WTC11 (cell line): ENCODE data around the gene DSTN. TPM values are rescaled to one million over a fixed set of nuclear protein-coding genes. Genes with fewer than 3 reads are reported as not detected.
A peak's percentile ranks its signal among the peaks of the same experiment; 100 is the strongest.

Experiments
- AFF4 ChIP-seq: sonication (generic); formaldehyde crosslinking; IDR thresholded peaks from 2 replicates; pipeline ENCODE4 v1.8.1; 2023; ENCODE audit warnings: mild to moderate bottlenecking, missing genetic modification reagents, borderline replicate concordance
- ETV6 ChIP-seq: sonication (generic); formaldehyde crosslinking; IDR thresholded peaks from 2 replicates; pipeline ENCODE4 v1.8.1; 2022; ENCODE audit warnings: mild to moderate bottlenecking, missing genetic modification reagents
- FOXJ3 ChIP-seq: sonication (generic); formaldehyde crosslinking; IDR thresholded peaks from 2 replicates; pipeline ENCODE4 v1.9.0; 2021; ENCODE audit warnings: missing genetic modification reagents, mild to moderate bottlenecking, borderline replicate concordance
- GTF2I ChIP-seq: fragments of 250-450 bp; sonication (Bioruptor Pico); conservative IDR thresholded peaks from 2 replicates; pipeline ENCODE4 v1.4.0; 2021; ENCODE audit warnings: mild to moderate bottlenecking
- JAZF1 ChIP-seq: fragments of 250-450 bp; sonication (Bioruptor Pico); IDR thresholded peaks from 2 replicates; pipeline ENCODE4 v1.9.0; 2021; ENCODE audit warnings: moderate library complexity, mild to moderate bottlenecking, inconsistent platforms
- MLX ChIP-seq: sonication (generic); formaldehyde crosslinking; IDR thresholded peaks from 2 replicates; pipeline ENCODE4 v1.8.1; 2023; ENCODE audit warnings: mild to moderate bottlenecking, missing genetic modification reagents, moderate library complexity
- MYBL2 ChIP-seq: sonication (generic); formaldehyde crosslinking; IDR thresholded peaks from 2 replicates; pipeline ENCODE4 v1.8.1; 2023; ENCODE audit warnings: mild to moderate bottlenecking, moderate library complexity, missing genetic modification reagents
- NFE2L1 ChIP-seq: sonication (generic); formaldehyde crosslinking; IDR thresholded peaks from 2 replicates; pipeline ENCODE4 v1.8.1; 2023; ENCODE audit warnings: missing genetic modification reagents
- NFYB ChIP-seq: sonication (generic); formaldehyde crosslinking; conservative IDR thresholded peaks from 2 replicates; pipeline ENCODE4 v1.8.0; 2022; ENCODE audit warnings: low read depth, missing genetic modification reagents
- PREB ChIP-seq: sonication (generic); formaldehyde crosslinking; IDR thresholded peaks from 2 replicates; pipeline ENCODE4 v1.8.1; 2022; ENCODE audit warnings: mild to moderate bottlenecking, missing genetic modification reagents, moderate library complexity, borderline replicate concordance
- PRRX2 ChIP-seq: fragments of 250-450 bp; sonication (Bioruptor Pico); IDR thresholded peaks from 2 replicates; pipeline ENCODE4 v1.8.0; 2021; ENCODE audit warnings: mild to moderate bottlenecking
- SMAD3 ChIP-seq: sonication (generic); formaldehyde crosslinking; IDR thresholded peaks from 2 replicates; pipeline ENCODE4 v1.8.0; 2022; ENCODE audit warnings: missing genetic modification reagents, mild to moderate bottlenecking, borderline replicate concordance
- TP53 ChIP-seq: sonication (generic); formaldehyde crosslinking; IDR thresholded peaks from 2 replicates; pipeline ENCODE4 v1.8.1; 2023; ENCODE audit warnings: mild to moderate bottlenecking, missing genetic modification reagents
- USF2 ChIP-seq: sonication (generic); formaldehyde crosslinking; IDR thresholded peaks from 2 replicates; pipeline ENCODE4 v1.8.1; 2023; ENCODE audit warnings: mild to moderate bottlenecking, missing genetic modification reagents, moderate library complexity
- ZNF121 ChIP-seq: sonication (generic); formaldehyde crosslinking; IDR thresholded peaks from 2 replicates; pipeline ENCODE4 v1.8.0; 2023; ENCODE audit warnings: missing genetic modification reagents
- ZNF396 ChIP-seq: fragments of 250-450 bp; sonication (Bioruptor Pico); IDR thresholded peaks from 2 replicates; pipeline ENCODE4 v1.8.0; 2021; ENCODE audit warnings: mild to moderate bottlenecking, moderate library complexity, borderline replicate concordance
- ZSCAN18 ChIP-seq: fragments of 250-450 bp; sonication (Bioruptor Pico); IDR thresholded peaks from 2 replicates; pipeline ENCODE4 v2.1.2; 2022; ENCODE audit warnings: mild to moderate bottlenecking, moderate library complexity
- total RNA-seq: library from RNA; stranded (reverse); gene quantifications from 3 replicates; pipeline ENCODE4 v1.2.3, GENCODE V29; 2021
- TF ChIP-seq, protein P1 (sequence below): sonication (generic); formaldehyde crosslinking; IDR thresholded peaks from 2 replicates; pipeline ENCODE4 v1.8.0; 2022; ENCODE audit warnings: mild to moderate bottlenecking, missing genetic modification reagents
- TF ChIP-seq, protein P2 (sequence below): fragments of 250-450 bp; sonication (Bioruptor Pico); IDR thresholded peaks from 2 replicates; pipeline ENCODE4 v1.9.0; 2021; ENCODE audit warnings: mild to moderate bottlenecking
- TF ChIP-seq, protein P3 (sequence below): sonication (generic); formaldehyde crosslinking; IDR thresholded peaks from 2 replicates; pipeline ENCODE4 v1.8.1; 2022; ENCODE audit warnings: low read depth, mild to moderate bottlenecking, moderate library complexity, missing genetic modification reagents, borderline replicate concordance
- TF ChIP-seq, protein P4 (sequence below): sonication (generic); formaldehyde crosslinking; IDR thresholded peaks from 2 replicates; pipeline ENCODE4 v1.8.0; 2023; ENCODE audit warnings: missing genetic modification reagents
- TF ChIP-seq, protein P5 (sequence below): sonication (generic); formaldehyde crosslinking; IDR thresholded peaks from 2 replicates; pipeline ENCODE4 v1.8.1; 2023; ENCODE audit warnings: mild to moderate bottlenecking, missing genetic modification reagents
- TF ChIP-seq, protein P6 (sequence below): sonication (generic); formaldehyde crosslinking; conservative IDR thresholded peaks from 2 replicates; pipeline ENCODE4 v1.8.1; 2022; ENCODE audit warnings: mild to moderate bottlenecking, missing genetic modification reagents

DSTN gene
- total RNA-seq, 1 experiment from 2014 or later, result 153 TPM

GRCh38 chr20:17569616-17570346, at the start of gene DSTN (continued):
- TF ChIP-seq USF2 (CRISPR knock-in tag) (peak; percentile 68), ZNF396 (CRISPR knock-in tag) (no peak), ZSCAN18 (CRISPR knock-in tag) (no peak), NFYB (CRISPR knock-in tag) (no peak), SMAD3 (CRISPR knock-in tag) (no peak), PREB (CRISPR knock-in tag) (no peak), ETV6 (no peak; the same call in 1 of the 2 replicates), TP53 (CRISPR knock-in tag) (no peak), MLX (CRISPR knock-in tag) (no peak), GTF2I (CRISPR knock-in tag) (no peak), JAZF1 (CRISPR knock-in tag) (no peak), PRRX2 (no peak), MYBL2 (CRISPR knock-in tag) (0 out of 2 replicates have a peak, but pooled peaks have one; percentile 42), FOXJ3 (CRISPR knock-in tag) (no peak), ZNF121 (no peak), NFE2L1 (no peak), AFF4 (CRISPR knock-in tag) (no peak; the same call in 1 of the 2 replicates)
- TF ChIP-seq, protein P1, sequence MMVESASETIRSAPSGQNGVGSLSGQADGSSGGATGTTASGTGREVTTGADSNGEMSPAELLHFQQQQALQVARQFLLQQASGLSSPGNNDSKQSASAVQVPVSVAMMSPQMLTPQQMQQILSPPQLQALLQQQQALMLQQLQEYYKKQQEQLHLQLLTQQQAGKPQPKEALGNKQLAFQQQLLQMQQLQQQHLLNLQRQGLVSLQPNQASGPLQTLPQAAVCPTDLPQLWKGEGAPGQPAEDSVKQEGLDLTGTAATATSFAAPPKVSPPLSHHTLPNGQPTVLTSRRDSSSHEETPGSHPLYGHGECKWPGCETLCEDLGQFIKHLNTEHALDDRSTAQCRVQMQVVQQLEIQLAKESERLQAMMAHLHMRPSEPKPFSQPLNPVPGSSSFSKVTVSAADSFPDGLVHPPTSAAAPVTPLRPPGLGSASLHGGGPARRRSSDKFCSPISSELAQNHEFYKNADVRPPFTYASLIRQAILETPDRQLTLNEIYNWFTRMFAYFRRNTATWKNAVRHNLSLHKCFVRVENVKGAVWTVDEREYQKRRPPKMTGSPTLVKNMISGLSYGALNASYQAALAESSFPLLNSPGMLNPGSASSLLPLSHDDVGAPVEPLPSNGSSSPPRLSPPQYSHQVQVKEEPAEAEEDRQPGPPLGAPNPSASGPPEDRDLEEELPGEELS, result no peak
- TF ChIP-seq, protein P2, sequence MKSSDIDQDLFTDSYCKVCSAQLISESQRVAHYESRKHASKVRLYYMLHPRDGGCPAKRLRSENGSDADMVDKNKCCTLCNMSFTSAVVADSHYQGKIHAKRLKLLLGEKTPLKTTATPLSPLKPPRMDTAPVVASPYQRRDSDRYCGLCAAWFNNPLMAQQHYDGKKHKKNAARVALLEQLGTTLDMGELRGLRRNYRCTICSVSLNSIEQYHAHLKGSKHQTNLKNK (CRISPR knock-in tag), result no peak
- TF ChIP-seq, protein P3, sequence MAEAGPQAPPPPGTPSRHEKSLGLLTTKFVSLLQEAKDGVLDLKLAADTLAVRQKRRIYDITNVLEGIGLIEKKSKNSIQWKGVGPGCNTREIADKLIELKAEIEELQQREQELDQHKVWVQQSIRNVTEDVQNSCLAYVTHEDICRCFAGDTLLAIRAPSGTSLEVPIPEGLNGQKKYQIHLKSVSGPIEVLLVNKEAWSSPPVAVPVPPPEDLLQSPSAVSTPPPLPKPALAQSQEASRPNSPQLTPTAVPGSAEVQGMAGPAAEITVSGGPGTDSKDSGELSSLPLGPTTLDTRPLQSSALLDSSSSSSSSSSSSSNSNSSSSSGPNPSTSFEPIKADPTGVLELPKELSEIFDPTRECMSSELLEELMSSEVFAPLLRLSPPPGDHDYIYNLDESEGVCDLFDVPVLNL (CRISPR knock-in tag), result no peak
- TF ChIP-seq, protein P4, sequence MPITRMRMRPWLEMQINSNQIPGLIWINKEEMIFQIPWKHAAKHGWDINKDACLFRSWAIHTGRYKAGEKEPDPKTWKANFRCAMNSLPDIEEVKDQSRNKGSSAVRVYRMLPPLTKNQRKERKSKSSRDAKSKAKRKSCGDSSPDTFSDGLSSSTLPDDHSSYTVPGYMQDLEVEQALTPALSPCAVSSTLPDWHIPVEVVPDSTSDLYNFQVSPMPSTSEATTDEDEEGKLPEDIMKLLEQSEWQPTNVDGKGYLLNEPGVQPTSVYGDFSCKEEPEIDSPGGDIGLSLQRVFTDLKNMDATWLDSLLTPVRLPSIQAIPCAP (CRISPR knock-in tag), result no peak
- TF ChIP-seq, protein P5, sequence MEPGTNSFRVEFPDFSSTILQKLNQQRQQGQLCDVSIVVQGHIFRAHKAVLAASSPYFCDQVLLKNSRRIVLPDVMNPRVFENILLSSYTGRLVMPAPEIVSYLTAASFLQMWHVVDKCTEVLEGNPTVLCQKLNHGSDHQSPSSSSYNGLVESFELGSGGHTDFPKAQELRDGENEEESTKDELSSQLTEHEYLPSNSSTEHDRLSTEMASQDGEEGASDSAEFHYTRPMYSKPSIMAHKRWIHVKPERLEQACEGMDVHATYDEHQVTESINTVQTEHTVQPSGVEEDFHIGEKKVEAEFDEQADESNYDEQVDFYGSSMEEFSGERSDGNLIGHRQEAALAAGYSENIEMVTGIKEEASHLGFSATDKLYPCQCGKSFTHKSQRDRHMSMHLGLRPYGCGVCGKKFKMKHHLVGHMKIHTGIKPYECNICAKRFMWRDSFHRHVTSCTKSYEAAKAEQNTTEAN (CRISPR knock-in tag), result no peak
- TF ChIP-seq, protein P6, sequence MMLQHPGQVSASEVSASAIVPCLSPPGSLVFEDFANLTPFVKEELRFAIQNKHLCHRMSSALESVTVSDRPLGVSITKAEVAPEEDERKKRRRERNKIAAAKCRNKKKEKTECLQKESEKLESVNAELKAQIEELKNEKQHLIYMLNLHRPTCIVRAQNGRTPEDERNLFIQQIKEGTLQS, result no peak
